NCI-H2029 (cell line): ENCODE measurements around the gene OSBPL10.

ENCODE experiments used
- DNase-seq: peaks from one replicate; lab custom pipeline; 2025; lab: John Stamatoyannopoulos, UW

OSBPL10 gene

DNA sequence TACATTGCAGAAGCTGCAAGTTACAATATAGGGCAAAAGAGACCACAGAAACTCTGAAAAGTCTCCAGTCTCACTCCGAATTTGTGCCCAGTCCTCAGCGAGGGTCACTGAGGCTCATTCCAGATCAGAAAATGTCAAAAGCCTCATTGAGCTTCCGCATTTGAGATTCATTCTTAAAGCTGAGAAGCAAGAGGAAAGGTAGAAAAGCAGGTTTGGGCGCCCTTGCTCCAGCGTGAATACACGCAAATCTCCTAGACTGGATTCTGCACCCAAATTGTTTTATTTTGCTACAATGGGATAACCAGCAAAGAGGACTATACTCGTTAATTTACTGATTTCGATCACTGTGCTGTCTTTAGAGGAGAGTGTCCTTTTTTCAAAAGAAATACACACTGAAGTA, 236.1 kb downstream of the OSBPL10 start:
- DNase-seq = no peak

- peak; percentile 84 for DNase-seq
Observed at GRCh38 chr3:31743331-31744089, 237.6 kb downstream of the OSBPL10 start.

DNA sequence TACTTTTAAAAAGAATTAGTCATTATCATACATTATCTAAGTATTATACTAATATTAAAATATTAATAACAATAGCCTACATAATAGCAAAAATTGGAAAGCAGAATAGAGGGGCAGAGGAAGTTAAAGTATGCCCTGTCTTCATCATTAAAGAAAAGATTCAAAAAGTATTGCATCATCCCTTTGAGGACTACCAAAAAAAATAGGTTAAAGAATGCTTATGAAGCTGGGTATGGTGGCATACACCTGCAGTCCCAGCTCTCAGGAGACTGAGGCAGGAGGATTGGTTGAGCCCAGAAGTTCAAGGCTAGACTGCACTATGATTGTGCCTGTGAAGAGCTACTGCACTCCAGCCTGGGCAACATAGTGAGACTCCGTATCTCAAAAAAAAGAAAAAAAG, 240.7 kb downstream of the OSBPL10 start:
- DNase-seq = no peak

GRCh38 chr3:31738412-31738811, 242.7 kb downstream of the OSBPL10 start:
- no peak for DNase-seq

DNA sequence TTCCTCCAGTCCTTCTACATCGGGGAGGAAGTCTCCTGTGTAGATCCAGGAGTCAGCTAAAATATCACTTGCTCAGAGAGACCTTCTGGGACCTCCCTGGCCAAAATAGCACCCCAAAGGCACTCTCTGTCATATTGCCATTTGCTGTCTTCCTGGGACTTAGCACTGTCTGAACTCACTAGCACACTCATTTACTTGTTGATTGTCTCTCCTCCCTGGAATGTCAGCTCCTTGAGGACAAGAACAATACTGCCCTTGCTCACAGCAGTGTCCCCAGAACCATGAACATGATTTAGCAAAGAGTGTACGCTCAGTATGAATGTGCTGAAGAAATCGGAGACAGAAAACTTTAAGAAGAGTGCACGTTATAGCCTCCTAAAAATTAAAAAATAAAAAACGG, 245.4 kb downstream of the OSBPL10 start:
- DNase-seq = no peak

DNA sequence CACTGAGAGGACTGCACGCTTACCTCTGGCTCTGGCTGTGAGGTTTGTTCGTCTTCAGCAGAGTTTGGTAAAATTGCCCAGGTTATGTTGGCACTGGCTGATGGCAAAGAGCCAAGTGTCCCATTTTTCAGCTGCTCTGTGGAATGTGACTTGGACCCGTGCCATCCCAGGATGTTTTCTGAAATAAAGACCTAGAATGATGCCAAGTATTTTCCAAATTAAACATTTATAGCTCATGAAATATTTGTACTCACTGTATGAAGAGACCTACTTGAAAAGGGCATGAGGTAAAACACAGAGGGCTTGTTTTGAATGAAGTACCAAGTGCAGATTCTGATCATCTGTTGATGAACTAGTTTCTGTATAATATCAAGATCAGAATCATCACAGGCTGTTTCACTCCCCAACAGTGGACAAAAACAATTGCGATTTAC, 247.8 kb downstream of the OSBPL10 start:
- peak; percentile 71 for DNase-seq

DNA sequence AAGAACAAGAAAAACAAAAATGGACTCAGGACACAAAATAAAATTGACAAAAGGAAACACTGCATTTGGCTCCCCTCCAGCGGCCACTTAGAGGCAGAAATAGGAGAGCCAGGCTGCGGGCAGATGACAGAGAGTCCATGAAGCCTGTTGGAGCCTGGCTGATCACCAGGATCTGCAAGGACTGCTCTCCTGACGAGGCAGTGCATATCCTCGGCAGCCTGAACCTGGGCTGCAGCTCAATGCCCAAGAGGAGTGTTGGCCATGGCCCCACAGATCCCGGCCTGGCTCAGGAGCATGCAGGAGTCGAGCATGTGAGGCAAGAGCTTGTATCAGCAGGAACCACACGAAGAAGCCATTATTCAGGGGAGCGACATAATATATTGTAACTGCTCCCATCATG, 248.5 kb downstream of the OSBPL10 start:
- peak; percentile 79 for DNase-seq

DNA sequence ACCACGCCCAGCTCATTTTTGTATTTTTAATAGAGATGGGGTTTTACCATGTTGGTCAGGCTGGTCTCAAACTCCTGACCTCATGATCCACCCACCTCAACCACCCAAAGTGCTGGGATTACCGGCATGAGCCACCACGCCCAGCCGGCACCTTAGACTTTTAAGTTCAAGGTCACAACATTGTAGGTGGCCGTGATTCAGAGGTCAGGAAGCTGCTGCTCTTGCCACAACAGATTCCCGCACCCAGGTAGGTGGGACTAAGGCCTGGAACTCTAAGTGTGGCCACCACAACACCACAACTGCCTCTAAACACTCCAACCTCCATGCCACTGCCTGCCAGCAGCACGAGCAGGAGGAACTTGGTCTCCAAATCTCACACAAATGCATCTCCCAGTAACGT, 251.5 kb downstream of the OSBPL10 start:
- no peak for DNase-seq

GRCh38 chr3:31729082-31729481, 252.0 kb downstream of the OSBPL10 start:
- peak; percentile 75 for DNase-seq

- no peak for DNase-seq
Observed at GRCh38 chr3:31728403-31728802, 252.7 kb downstream of the OSBPL10 start.

DNA sequence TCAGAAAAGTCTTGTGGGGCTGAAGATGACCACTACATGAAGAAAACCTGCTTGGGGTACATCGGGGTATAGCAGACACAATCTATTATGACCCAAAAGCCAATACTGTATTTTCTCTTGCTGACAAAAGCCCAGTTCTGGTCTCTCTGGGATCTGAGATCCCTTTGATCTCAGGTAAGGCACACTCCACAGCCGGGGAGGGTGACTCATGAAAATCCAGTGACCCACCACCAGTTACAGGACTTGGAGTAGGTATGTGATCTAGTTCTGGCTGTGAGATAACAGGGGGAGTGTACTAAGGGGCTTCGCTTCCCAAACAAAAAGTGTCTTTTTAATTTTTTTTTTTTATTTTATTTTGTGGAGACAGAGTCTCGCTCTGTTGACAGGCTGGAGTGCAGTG, 255.1 kb downstream of the OSBPL10 start:
- DNase-seq = no peak

DNA sequence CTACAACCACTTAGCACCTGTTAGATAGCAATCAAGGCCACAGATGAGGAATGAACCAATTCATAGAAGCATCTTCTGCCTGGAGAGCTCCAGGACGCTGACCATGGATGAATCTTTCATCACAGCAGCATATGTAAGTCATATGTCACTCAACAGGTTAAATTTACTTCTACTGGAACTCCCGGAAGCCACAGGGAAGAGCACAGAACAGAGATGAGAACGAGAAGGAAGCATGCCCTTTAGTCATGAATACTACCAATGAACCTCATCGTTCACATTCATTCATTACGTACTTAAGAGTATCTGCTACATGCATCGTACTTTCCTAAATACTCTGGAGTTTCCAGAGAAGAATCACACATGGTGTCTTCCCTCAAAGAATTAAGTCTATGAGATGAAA, 255.5 kb downstream of the OSBPL10 start:
- no peak for DNase-seq

DNA sequence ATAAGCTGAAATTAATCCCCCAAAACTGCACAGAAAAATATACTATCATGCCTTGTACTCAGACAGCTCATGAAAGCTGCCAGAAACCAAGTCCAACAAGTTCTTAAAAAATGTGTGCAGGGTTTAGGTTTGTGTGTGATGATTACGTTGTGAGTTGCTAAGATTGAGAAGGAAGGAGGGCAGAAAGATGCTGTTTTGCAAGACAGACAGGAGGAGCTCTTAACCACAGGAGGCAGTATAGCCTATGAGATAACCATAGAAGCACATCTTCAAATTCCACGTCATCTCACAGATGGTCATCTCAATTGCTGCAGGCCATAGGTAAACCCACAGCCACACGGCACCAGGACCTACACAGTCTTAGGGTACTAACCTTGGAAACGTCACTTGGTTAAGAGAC, 256.4 kb downstream of the OSBPL10 start:
- DNase-seq = no peak

DNA sequence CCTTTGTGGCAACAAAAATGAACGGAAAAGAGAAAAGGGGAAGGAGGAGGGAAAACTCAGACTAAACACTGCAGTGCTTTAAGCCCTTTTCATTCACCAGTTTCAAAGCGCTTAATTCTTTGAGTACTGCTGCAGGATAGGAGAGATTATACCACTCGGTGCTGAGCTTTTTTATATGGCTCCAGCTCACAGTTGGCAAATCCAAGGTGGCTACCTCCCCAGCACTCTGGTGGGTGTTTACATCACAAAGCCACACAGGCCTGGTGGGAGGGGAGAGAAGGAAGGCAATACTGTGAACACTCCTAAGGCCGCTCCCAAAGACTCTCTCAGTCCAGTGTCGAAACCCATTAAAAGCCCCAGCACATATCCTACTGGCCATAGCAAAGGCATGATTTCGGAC, 256.9 kb downstream of the OSBPL10 start:
- no peak for DNase-seq

DNA sequence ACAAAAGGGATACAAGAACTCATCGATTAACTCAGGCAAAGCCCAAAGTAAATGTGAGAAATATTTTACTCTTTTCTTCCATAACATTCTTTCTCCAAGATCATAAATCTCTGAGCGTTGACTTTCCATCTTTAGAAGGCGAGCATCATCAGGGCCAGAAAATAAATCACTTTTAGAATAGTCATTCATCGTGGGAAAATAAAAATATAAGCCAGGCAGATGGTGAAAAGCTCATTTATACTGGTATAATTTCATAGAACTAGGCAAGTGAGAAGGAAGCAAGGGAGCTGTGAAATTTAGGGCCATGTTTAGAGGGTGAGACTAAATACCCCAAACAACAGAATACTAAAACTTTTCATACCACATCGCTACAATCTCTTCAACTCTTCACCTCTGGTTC, 257.4 kb downstream of the OSBPL10 start:
- DNase-seq = no peak

DNA sequence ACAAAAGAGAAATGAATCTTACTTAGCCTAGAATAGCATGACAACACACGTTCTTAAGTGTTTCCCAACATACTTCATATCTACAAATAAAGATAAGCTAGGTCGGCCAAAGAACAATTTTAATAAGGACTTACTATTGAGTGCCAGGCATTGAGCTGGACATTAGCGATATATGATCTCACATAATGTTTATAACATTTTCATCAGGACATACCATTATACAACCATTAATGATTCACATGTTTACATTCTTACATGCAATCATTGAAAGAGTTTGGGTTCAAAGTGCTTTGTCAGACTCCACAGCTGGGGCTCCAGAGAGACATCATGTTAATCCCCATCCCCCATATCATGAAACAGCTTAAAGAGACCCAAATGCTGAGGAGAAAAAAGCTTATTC, 259.4 kb downstream of the OSBPL10 start:
- no peak for DNase-seq

DNA sequence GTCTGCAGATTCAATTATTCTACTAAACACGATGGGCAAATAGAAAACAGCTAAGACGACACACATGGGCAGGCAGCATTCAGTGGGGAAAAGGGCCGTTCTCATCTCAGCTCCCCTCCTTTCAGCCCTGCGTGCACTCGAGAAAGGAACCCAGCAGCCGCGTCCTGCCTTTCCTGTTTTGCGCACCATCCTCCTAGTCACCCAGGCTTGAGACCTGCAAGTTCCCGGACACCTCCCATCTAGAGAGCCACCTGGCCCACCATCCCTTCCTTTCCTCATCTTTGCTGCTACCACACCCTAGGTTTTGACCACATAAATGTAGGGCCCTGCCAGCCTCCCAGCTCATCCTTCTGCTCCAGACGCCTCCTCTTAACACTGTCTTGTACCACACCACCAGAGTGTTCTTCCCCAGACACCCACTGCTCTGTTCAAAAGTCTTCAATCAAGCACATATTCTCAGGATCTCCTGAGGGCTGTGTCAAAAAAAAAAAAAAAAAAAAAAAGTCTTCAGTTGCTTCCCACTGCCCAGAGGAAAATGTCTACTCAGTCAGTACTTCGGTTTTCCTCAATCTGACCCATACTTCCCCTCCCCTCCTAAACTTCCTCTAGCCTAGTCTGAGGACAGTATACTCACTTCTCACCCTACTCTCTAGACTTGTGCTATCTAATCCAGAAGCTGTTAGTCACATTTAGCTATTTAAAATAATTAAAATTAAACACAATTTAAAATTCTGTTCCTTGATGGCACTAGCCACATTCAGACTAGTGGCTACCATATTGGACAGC, 266.4 kb downstream of the OSBPL10 start:
- DNase-seq = no peak

GRCh38 chr3:31713816-31714215, 267.2 kb downstream of the OSBPL10 start:
- no peak for DNase-seq

GRCh38 chr3:31710123-31710803, 270.8 kb downstream of the OSBPL10 start:
- DNase-seq = peak; percentile 33

- DNase-seq = no peak
Observed at GRCh38 chr3:31709526-31709925, 271.5 kb downstream of the OSBPL10 start.

DNA sequence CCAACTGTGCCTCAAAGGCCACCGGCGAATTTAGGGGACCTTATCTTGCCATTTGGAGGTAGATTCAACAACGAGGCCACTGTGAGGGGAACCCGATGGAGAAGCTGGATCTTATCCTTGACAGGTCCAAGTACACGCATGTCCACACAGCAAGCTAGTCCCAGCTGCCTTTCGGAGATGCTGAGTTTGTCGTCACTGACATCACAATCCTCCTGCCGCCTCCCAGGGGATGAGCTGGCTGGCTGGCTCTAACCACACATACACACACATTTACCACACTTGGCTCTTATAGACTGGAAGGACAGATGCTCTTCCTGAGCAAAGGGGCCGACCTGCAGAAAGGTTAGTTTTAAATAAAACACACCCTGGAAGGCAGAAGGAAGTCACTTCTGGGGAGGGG, 272.1 kb downstream of the OSBPL10 start:
- DNase-seq = no peak

GRCh38 chr3:31707286-31707685, 273.8 kb downstream of the OSBPL10 start:
- DNase-seq = no peak

DNA sequence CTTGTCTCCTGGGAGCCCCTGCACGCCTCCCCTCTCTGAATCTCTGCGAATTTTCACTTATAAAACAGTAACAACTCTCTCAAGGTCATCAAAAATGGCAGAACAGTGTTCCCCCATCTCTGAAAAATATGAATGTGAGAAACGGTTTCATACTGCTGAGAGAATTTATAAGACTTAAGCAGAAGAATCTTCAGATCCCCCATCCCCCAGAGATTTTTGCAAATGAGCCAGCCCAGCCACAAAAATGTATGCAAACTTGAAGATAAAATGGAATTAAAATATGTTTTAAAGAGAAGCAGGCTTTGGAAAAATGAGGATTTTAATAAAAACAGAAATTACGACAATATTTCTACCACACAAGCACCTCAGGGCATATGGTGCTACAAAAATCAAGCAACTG, 275.3 kb downstream of the OSBPL10 start:
- no peak for DNase-seq
